Measurements from ENCODE around the gene TNRC6C.
"Not testable (repeated sequence)": the region's sequence is repeated elsewhere in the genome, so short reads cannot be mapped to it uniquely, and the experiment has no call there.

The TNRC6C gene

GRCh38 chr17:78113804-78114785 is 155.6 kb downstream of the TNRC6C start:
- no peak for DNase-seq

GRCh38 chr17:78114831-78115723 is 156.6 kb downstream of the TNRC6C start:
- no peak for DNase-seq

GRCh38 chr17:78115803-78116202 is 157.3 kb downstream of the TNRC6C start:
- not testable (repeated sequence) for DNase-seq

GRCh38 chr17:78116411-78116810 is 157.9 kb downstream of the TNRC6C start:
- no peak for DNase-seq

GRCh38 chr17:78117027-78117981 is 158.8 kb downstream of the TNRC6C start:
- no peak for DNase-seq

- no peak for DNase-seq
Measured at GRCh38 chr17:78118801-78119241, 160.3 kb downstream of the TNRC6C start.

GRCh38 chr17:78120537-78120936 is 162.0 kb downstream of the TNRC6C start:
- no peak for DNase-seq

- no peak for DNase-seq
Measured at GRCh38 chr17:78120971-78121800, 162.7 kb downstream of the TNRC6C start.

GRCh38 chr17:78121801-78122215 is 163.3 kb downstream of the TNRC6C start:
- DNase-seq: no peak

GRCh38 chr17:78122216-78122930 is 163.9 kb downstream of the TNRC6C start:
- DNase-seq: no peak

- no peak for DNase-seq
Measured at GRCh38 chr17:78122931-78123249, 164.4 kb downstream of the TNRC6C start.

- DNase-seq: no peak
Measured at GRCh38 chr17:78123258-78123929, 164.9 kb downstream of the TNRC6C start.

- DNase-seq: no peak
Measured at GRCh38 chr17:78124081-78124835, 165.8 kb downstream of the TNRC6C start.

- no peak for DNase-seq
Measured at GRCh38 chr17:78124836-78125137, 166.3 kb downstream of the TNRC6C start.

- no peak for DNase-seq
Measured at GRCh38 chr17:78125138-78125913, 166.8 kb downstream of the TNRC6C start.

- DNase-seq: no peak
Measured at GRCh38 chr17:78125976-78126894, 167.7 kb downstream of the TNRC6C start.

- no peak for DNase-seq
Measured at GRCh38 chr17:78126895-78127238, 168.4 kb downstream of the TNRC6C start.
